GM10266 (cell line): ENCODE measurements around the gene MICAL1.

ENCODE experiments used
- DNase-seq: peaks from one replicate; pipeline ENCODE4 v3.0.0; 2012; ENCODE audit errors: extremely low spot score
- CTCF ChIP-seq: IDR thresholded peaks from 2 replicates; pipeline ENCODE4 v1.5.1; 2012; ENCODE audit warnings: mild to moderate bottlenecking, low read depth; ENCODE audit not compliant: control insufficient read depth, insufficient read depth; ENCODE audit errors: missing control alignments

Gene MICAL1

GRCh38 chr6:109446541-109446940 lies 9.0 kb downstream of the MICAL1 start:
- DNase-seq: no peak
- no peak for TF ChIP-seq CTCF

DNA sequence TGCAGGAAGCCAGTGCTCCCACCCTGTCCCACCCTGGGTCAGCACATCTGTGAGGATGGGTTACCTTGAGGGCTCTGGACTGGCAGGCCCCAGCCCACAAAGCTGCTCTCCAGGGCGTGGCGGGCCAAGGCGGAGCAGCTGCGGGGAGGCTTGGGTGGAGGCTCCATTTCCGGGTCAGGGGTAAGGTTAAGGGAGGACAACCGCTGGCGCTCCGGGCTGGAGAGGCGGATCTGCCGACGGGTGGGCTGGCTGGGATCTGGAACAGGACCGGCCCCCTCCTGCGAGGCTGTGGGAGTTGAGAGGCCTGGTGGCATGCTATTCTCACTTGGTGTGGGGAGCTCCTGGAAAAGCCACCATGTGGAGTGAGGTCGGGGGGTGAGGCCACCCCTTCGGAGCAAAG lies 9.5 kb downstream of the MICAL1 start:
- TF ChIP-seq CTCF: no peak
- no peak for DNase-seq

- TF ChIP-seq CTCF: no peak
- DNase-seq: peak; percentile 2
These were observed 10.2 kb downstream of the MICAL1 start for GRCh38 chr6:109445382-109445781.

GRCh38 chr6:109443425-109443950 lies 12.1 kb downstream of the MICAL1 start:
- DNase-seq: peak; percentile 2
- TF ChIP-seq CTCF: no peak

DNA sequence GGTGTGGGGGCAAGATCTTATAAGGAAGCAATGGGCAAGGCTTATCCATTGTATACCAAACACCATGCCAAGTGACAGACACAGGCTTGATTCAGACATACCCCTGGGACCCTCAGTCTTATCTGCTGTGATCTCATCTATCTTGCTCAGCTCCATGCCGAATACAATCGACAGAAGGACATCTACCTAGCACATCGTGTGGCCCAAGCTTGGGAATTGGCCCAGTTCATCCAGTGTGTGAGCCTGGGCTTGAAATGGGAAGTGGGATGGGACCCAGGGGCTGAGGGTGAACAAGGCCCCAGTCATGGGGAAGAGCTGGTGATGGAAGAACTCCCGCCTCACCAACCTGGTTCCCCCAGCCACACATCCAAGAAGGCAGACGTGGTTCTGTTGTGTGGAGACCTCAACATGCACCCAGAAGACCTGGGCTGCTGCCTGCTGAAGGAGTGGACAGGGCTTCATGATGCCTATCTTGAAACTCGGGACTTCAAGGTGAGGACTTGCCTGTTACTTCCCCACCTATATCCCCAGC lies 13.1 kb downstream of the MICAL1 start:
- no peak for DNase-seq
- no peak for TF ChIP-seq CTCF

GRCh38 chr6:109441069-109441816 lies 14.3 kb downstream of the MICAL1 start:
- peak; percentile 13 for TF ChIP-seq CTCF
- peak; percentile 47 for DNase-seq
